ENCODE results near the gene TENM4.

TENM4 gene

DNA sequence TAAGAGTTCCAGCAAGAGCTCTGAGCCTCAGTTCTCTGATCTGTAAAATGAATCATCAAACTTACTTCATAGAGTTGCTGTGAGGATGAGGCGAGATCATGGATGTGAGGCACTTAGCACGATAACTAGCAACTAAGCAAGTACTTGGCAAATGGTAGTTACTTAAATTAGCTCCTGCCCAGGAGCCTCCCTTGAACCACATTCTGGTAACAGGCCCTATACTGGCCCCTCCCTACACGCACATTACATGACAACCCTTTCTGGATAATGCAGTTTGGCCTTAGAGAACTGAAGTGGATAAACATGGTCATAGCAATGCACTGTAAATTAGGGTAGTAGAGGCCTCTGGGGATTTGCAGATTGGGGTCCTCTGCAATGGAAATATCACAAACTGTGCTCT lies 678.7 kb downstream of the TENM4 start:
- DNase-seq = no peak

DNA sequence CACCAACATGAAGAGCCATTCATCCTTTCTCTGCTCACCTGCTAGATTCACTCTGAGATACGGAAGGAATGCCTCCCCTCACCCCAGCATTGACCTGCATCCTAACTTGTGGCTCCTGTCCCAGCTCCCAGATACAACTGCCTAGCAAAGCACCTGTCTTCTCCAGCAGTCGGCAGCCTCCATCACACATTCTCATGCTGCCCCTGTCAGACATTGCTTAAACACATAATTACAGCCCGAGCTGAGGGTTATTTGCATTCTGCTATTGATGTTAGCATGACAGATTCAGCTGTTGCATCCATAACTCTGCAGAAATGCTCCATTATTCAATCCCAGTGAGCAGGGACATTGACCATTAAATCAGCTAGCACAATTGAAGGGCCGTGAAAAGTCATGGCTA lies 681.8 kb downstream of the TENM4 start:
- no peak for DNase-seq

DNA sequence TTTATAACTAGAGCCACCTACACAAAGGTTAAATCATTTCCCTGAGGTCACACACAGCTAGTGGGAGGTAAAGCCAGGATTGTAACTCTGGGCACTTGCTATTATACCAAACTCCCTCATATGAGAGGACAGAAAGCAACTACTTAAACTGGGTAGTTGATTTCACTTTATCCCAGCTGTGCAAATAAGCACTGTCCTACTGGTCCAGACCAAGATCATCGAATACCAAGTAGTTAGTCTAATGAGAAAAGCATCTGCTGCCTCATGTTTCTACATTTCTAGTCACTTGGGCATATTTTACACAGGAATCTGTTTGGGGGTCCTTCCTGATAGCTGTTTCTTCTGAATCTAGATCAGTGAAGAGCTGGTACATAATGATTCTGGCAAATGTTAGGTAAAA lies 687.5 kb downstream of the TENM4 start:
- DNase-seq = no peak

DNA sequence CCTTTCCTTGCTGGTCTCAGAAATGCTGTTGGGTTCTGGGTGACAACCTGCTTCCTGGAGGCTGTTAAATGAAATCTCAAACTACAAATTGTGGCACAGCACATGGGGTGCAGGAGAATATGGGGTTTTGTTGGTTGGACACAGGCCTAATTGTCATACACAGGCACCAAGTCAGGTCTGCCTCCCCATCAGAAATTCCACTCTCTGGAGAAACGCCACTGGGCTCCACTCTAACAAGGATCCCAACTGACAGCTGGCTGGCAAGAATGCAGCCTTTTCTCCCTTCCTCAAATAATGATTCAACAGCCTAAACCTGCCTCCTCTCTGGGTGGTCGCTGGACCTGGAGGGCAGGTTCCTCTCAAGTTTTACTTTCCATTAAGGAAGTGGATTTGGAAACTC lies 688.3 kb downstream of the TENM4 start:
- DNase-seq = no peak

DNA sequence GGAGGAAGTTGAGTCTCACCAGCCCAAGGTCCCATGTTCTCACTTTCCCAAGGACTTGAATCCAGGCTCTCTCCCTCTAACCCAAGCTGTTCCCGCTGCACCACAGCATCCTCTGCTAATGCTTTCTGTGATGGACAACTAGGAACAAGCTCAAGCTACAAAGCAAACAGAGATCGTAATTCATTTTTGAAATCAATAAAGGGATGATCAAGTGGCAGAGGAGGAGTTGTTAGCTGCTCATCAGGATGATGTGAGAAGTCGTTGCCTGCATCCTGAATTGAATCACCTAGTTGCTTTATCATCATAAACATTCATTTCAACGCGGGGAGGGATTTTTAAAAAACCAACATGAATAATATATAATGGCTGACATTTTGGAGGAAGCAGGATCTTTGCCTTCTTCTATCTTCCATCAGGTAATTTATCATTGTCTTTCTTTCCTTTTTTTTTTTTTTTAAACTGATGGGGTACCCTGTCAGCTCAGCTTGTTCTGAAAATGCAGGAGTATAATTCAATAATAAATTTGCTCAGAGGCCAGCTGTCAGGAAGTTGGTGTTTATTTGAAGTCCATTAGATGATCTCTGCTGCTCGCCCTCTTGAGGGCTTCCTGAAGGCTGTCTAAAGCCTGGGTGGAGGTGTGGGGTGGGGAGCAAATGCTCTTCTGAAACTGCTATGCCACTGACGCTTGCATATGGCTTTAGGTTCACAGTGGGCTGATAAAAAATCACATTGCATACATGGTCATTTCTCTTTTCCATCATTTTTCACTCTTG lies 691.7 kb downstream of the TENM4 start:
- no peak for DNase-seq

DNA sequence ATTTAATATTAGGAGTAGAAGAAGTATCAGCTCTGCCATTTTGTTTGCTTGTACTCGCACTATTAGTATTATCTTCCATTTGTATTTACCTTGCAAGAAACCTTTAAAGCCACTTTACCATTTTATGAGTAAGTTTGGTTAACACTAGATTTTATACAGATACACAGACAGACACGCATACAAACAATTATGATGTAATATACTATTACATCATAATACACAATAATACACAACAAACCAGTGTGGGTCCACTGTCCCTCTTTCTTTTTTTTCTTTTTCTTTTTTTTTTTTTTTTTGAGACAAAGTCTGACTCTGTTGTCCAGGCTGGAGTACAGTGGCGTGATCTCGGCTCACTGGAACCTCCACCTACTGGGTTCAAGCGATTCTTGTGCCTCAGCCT lies 695.9 kb downstream of the TENM4 start:
- no peak for DNase-seq

DNA sequence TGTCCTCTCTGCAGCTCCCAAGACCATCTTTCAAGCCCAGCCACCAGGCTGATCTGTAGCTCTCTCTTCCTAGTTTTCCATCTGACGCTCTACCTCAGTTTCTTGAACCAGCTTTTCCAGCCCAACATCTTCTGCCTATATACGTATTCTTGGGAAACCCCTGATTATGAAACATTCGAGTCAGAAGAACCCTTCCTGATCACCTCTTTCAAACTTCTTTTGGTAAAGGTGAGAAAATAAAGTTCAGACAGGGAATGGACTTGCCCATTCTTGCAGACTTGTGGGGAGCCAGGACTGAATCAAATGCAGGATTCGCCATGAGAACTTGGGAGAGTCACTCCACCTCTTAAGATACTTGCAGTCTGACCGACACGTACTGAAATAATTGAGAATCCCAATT lies 696.6 kb downstream of the TENM4 start:
- no peak for DNase-seq

DNA sequence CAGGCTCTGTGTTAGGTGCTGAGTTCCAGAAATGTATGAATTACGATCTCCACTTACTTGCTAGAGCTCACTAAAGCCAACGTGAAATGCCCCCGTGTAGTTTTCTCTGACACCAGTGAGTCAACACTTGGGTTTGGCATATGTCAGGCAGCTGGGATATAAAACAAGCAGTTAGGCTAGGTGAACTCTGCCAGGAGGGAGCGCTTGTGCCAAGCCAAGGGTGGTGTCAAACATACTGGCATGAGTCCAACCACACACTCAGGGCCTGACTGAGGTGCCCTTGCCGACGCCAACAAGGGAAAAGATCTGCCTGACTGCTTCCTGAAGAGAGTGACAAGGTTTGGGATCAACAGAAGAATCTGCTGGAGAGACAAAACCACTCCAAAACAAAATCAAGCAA lies 698.4 kb downstream of the TENM4 start:
- DNase-seq = no peak

DNA sequence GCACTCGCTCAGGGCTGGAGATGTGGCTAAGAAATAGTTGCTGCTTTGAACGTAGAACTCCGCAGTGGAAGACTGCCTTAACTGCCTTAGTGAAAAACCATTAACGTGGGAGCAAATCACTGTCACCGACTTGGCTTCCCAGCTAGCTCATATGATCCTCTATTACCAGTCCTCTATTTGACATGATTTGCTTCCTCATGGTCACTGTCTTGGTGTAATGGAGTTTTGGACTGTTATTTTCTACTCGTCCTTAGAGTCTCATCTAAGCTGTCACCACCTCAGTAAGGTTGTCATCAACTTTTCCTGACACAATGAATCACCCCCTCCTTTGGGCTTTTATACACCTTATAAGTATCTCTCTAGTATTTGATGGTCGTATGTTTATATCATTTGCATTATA lies 699.1 kb downstream of the TENM4 start:
- no peak for DNase-seq

DNA sequence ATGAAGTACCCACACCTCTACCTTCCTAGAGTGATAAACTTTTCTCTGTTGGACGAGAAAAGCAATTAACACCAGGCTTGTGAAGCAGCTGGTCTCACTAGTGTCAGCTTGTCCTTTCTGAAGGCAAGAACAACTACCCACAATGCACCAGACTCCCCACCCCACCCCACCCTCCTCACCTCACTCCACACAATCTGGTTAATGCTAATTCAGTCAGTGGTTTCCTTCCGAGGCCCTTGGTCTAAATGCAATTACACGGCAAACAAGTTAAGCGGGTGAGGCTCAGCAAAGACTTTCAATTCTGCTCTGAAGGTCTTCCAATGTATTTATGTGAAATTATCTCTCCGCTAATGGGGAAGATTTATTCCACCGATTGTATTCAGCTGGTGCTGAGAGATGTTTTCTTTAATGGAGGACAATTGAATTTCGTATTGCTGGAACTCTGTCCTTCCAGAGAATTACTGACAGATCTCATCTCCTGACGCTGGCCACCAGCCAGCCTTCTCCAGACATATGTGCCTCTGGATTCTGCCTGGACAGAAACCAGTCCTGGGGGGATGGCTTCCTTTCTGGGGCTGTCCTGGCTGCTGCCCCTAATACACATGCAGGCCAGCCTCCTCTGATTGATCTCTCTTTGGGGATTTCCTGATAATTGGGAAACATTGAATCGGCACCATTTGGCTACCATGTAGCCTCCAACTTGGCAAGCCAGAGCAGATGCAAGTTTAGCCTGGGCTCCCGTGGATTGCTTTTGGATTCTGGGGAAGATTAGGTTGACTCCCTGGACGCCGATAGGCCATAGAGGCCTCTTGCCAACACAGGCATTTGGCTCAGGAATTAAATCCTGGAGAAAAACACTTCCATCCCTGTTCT lies 700.4 kb downstream of the TENM4 start:
- DNase-seq = no peak

DNA sequence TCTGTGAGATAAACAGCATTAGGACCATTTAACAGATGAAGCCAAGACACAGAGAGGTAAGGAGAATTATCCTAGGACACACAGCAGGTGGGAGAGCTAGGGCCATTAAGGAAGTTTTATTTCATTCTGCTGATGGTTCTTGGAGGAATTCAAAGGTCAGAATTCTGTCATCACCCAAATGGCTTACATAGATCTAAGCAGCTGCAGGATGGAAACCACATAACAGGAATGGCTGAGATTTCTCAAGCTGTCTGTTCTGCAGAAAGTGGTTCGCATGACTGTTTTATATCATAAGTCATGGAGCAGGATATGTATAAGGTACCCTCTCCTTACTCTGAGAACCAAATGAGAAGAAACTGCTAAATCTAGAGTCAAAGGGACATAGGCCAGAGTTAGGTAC lies 702.9 kb downstream of the TENM4 start:
- no peak for DNase-seq

DNA sequence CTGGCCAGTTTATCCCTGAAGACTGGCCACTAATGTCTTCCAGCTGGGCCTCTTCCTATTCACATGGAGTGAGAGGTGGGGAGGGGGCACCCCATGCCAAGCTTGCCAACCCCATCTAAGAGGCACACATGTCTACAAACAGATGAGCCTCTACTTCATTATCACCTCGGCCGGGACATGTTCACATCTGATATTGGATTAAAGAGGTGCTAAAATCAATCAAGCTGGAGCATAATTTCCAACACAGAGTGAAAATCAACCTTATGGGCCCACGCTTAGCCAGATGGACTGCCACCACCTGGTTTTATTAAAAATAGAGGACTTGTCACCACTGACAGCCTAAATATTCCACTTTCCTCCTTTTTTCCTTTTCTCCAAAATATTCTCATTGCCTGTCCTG lies 703.5 kb downstream of the TENM4 start:
- DNase-seq = no peak

DNA sequence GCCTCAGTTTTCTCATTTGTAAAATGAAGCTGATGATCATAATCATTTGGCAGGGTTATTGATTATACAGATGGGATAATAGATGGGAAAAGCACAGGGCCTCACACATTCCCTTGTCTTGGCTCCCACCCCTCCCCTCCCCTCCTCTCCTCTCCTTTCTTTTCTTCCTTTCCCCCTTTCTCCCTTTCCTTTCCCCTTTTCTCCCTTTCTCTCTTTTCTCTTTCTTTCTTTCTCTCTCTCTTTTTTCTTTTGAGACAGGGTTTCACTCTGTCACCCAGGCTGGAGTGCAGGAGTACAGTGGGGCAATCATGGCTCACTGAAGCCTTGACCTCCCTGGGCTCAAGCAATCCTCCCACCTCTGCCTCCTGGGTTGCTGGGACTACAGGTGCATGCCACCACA lies 705.1 kb downstream of the TENM4 start:
- DNase-seq = no peak

DNA sequence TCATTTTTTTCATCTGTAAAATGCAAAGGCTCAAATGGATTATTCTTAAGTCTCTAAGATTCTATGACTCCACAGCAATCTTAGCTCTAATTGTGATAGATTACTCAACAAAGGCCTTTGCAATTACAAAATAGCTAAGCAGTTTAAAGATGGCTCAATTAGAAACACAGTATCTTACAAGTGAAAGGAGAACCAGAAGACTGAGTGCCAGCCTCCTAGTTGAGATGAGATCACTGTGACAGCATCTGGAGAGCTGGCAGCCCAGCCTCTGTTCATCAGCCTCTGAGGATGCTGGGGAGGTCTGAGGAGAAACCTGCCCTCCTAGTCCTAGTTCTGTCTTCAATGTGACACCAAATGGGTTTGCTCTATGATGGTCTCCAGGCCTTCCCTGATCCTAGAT lies 707.8 kb downstream of the TENM4 start:
- no peak for DNase-seq

DNA sequence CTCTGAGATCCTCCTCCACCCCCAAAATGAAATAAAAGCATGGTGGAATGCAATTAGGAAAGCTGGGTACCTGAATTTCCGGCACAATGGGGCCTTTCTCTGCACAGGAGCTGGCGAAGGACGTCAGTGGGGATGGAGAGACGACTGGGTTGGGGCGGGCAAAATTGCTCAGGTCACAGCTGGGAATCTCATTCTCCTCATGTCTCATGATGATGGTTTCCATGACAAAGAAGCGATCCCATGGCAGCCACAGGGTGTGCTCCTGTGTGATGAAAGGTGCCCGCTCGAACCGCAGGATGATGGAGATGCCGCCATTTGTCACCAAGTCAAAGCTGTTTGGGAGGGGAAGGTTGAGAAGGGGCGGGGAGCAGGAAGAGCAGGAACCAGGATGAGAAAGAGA lies 708.6 kb downstream of the TENM4 start:
- DNase-seq = no peak

DNA sequence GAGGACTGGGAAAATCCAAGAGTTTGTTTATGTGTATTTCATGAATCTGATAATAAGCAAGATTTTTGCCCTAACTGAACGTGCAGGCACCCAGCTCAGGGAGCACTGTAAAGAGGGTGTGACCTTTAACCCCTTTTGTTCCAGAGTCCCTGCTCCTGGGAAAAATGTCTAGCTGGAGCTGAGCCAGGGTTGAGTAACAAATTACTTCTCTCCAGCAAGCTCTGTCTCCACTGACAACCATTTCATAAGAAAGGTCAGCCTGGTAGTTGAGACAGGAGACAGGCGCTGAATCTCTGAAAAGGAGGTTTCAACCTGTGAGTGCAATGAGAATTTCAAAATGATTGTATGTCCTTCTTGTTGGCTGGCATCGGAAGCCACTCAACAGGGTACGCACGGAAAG lies 709.8 kb downstream of the TENM4 start:
- no peak for DNase-seq

DNA sequence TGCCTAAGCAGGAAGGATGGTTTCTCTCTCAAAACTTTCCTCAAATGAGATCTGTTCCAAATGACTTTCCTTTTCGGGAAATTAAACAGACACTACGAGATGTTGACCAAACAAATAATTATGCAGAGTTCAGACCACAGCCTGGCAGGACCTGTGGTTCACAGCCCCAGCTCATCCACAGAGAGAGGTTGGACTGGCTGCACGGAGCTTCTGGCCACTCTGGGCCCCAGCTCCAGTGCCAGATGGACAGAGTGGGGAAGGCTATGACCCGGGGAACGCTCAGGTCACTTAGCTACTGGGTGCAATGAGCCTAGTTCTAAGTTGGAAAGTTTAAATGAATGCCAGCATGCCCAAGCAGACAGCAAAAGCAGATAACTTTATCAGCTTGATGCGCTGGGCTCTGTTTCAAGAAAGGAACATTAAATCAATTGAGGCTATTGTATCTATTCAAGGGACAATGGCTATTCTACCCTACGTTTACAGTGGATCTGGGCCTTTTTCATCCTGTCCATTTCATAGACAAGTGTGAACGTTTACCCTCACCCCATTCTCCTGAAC lies 710.5 kb downstream of the TENM4 start:
- DNase-seq = no peak

DNA sequence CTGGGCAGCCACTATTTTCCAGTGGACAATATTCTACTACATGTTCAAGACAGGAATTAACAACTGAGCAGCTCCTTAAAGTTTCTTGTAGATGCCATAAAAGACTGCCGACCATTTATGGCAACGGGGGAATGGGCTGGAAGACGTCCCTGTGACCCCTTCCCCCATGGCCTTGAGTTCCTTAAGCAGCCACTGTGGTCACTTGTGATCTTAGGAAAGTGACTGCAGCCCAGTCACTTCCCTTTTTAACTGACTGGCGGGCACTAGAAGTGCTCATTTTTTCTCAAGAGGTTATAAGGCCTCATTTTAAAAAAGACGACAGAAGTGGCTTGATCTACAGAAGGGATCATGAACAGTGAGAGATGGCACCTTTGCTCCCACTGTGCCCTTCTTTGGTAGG lies 713.0 kb downstream of the TENM4 start:
- DNase-seq = no peak

DNA sequence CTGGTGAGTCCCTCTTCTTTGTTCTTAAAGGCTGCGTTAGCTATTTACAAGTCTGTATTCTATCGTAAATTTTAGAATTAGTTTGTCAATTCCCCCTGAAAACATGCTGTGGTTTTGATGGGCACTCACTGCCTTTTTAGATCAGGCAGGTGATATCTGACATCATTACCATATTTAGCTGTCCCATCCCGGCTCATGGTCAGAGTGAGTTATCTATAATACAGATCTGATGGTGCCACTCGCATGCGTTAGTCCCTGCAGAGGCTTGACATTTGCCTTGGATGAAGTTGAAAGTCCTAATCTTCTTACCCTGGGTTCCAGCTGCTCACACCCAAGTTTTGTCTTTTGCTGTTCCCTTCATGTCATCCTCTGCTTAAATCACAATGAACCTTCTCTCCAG lies 715.6 kb downstream of the TENM4 start:
- DNase-seq = no peak

DNA sequence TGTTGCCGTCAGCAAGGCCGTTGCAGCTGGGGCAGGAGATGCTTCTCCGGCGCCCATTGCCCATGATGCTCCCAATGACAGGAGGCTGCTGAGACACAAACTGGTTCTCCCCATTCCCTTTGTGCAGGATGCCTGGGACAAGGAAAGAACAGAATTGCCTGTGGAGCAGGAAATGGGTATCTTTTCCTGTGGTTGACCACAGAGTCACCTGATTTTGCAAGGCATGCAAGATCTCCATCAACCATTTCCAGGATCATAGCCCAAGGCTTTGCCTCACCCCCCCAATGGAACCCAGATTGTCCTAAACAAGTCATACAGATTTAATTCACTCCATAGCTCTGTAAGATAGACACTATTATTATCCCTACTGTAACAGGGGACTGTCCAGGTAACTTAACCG lies 718.0 kb downstream of the TENM4 start:
- no peak for DNase-seq

DNA sequence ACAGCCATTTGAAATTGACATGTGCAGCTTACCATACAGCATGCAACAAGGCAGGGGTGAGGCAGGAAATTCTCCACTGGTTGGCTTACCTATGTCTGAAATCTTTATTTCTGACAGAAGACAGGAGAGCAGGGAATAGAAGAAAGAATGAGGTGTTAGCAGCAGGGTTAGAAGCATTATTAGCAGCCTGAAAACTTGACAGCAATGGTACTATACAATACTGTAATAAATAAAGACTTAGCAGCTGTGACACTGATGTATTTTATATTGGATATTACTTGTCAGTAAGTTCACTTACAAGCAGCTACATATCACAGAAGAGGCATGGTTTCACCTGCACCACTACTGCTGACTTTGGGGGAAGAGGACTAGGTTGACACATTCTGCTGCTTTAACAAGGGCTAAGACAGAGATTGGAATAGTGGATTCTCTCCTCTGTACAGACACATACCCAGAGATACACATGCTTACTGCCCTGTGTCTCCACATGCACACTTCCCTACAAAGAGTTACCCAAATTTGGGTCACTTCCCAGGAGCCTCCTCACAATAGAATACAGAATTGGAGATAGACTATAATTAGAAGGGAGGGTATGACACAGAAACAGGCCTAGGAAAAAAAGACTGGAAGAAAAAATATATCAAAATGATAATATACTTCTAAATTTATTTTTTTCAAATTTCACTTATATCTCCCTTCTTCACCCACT lies 720.4 kb downstream of the TENM4 start:
- no peak for DNase-seq

DNA sequence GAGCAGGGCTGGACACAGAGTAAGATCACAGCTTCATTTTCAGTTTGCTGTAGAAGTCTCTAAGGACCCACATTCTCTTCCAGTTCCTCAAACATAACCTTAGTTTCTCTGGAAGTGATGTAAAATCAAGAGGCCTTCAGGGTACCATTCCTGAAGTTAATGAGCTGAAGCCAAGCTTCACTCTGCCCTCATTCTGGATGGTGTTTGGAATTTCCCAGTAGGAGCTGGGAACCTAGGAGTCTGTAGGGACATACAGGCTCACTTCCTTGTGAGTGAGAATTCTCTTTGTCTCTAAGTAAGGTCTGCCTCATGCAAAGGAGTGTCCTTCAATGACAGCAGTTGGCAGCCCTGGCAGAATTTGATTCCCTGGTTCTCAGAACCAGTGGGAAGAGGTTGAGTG lies 723.8 kb downstream of the TENM4 start:
- no peak for DNase-seq

DNA sequence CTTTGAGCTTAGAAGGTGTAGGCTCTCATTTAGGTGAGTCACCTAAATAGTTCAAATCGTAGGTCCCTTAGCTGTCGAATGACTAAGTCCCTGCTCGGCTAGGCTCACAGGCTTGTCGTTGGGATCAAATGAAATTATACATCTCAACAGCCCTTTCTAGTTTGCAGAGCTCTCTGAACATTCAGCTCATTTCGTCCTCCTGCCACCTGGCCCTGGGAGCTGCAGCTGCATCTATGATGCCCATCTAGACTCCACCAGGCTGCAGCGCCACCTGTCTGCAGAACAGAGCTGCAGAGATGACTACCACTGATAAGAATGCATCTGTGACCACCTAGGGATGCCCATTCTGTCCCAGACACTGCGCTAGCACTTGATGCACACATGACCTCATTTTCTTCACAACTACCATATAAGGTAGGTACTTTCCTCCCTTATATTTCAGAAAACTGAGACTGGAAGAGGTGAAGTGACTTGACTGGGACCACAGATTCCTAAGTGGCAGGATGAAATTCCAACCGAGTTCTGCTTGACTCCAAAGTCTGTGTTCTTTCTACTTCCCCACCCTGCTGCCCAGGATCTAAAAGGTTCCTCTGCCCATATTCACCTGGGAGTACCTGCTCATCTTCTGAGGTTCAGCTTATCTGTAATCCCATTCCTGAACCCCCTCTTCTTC lies 725.1 kb downstream of the TENM4 start:
- DNase-seq = no peak
